HUDEP-2 (cell line): Measurements from ENCODE around the gene IGF2BP3.
A peak's percentile ranks its signal among the peaks of the same experiment; 100 is the strongest.

ENCODE experiments used
- DNase-seq, 76 experiments: peaks; one replicate each; lab custom pipeline; 2025; ENCODE audit not compliant: unreplicated experiment in 76 of 76; lab: John Stamatoyannopoulos, UW

The IGF2BP3 gene

DNA sequence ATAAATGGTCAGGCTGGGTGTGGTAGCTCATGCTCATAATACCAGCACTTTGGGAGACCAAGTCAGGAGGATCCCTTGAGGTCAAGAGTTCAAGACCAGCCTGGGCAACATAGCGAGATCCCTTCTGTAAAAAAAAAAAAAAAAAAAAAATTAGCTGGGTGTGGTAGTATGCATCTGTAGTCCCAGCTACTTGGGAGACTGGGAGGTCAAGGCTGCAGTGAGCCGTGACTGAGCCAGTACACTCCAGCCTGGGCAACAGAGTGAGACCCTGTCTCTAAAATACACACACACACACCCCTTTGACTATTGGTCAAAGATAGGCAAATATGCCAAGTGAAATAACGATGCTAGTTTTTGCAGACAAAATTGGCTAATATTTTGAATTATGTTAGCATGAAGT, 80.6 kb downstream of the IGF2BP3 start:
- no peak for DNase-seq

DNA sequence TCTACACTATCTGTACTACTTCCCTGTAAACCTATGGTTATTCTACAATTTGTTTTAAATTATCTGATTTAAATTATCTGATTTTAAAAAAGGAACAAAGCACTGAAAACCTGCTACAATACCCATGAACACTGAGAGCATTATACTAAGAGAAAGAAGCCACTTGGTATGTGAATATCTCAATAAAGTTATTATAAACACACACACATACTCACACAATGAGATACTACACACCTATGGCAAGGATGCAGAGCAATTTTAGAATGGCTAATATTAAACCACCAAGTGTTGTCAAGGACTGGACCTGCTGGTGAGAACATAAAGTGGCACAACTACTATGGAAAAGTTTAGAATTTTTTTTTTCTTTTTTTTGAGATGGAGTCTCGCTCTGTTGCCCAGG, 82.7 kb downstream of the IGF2BP3 start:
- no peak for DNase-seq

DNA sequence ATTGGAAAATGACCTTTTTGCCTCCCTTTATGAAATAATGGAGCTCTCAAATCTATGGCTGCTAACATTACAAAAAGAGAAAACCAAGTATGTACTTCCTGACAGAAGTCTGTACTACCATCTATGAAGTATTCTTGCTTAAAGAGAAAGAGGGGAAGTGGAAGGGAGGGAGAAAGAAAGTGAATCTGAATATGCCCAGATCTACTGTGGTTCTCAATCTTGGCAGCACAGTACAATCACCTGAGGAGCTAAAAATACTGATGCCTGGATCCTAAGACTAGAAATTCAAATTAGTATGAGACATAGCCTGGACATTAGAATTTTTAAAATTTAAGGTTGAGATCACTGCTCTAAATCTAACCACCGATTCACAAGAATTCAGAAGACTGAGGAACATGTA, 85.2 kb downstream of the IGF2BP3 start:
- no peak for DNase-seq

DNA sequence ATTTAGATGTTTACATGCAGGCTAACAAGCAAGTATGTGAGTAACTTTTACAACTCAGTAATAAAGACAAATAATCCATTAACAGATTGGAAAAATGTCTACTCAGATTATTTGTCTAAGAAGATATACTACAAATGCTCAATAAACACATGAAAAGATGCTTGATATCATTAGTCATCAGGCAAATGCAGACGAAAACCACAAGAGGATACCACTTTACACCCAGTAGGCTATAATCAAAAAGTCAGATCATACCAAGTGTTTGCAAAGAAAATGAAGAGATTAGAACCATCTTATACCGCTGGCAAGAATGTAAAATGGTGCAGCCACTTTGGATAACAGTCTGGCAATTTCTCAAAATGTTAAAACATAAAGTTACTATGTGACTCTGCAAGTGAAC, 87.1 kb downstream of the IGF2BP3 start:
- DNase-seq, result peak in 8 of 76 experiments; percentile 14 to 44 (median 22)

DNA sequence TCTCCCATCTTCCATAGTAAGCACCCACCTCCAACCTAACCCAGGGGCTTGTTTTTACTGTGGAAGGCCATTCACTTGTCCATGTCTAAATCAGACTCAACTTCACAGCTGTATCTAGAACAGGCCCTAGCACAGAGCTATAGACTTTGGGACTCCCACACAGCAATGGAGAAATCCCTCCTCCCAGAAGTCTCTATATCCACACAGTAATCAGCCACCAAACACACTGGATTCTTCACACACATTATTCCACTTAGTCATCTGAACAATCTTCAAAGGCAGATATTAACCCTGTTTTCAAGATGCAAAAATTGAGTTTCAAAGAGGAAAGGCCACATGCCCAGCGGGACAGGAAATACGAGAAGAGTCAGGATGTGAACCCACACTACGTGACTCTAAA, 89.3 kb downstream of the IGF2BP3 start:
- no peak for DNase-seq

DNA sequence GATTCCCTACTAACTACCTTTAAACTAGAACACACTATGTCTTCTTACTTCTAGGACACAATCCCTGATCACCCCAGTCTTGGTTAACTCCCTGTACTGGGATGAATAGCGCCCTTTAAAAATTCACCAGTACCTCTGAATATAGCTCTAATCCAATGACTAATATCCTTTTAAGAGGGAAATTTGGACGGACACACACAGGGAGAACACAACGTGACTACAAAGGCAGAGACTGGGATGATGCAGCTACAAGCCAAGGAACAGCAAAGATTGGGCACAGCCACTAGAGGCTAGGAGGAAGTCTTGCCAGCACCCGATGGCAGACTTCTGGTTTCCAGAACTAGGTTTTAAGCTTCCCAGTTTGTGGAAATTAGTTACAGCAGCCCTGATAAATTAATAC, 89.7 kb downstream of the IGF2BP3 start:
- DNase-seq, result no peak

DNA sequence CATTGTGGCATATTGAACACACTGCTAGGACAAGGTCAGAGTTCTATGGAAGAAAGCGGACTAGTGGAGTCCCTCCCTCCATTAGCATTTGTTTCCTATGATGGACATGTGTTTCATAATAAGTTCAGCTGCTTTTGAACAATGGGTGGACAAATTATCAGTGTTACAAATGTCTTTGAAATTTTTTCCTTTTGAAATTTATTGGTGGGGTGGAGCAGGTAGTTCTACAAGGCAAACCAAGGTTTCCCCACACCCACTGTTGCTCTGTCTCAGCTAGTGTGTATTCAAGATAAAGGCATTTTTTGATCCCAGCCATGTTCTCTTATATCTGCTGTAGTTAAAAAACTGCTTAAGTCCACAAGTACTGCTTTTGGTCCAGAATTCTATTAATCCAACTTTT, 91.3 kb downstream of the IGF2BP3 start:
- DNase-seq, result peak in 1 of 76 experiments; percentile 14

DNA sequence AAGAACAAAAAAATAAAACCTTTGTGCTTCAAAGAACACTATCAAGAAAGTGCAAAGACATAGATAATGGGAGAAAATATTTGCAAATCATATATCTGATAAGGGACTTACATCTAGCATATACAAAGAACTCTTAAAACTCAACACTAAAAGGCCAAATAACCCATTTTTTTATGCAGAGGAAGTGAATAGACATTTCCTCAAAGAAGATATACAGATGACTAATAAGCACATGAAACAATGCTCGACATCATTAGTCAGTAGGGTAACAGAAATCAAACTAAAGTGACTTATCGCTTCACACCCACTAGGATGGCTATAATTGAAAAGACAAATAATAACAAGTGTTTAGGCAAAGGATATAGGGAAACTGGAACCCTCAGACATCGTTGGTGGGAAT, 93.2 kb downstream of the IGF2BP3 start:
- no peak for DNase-seq

DNA sequence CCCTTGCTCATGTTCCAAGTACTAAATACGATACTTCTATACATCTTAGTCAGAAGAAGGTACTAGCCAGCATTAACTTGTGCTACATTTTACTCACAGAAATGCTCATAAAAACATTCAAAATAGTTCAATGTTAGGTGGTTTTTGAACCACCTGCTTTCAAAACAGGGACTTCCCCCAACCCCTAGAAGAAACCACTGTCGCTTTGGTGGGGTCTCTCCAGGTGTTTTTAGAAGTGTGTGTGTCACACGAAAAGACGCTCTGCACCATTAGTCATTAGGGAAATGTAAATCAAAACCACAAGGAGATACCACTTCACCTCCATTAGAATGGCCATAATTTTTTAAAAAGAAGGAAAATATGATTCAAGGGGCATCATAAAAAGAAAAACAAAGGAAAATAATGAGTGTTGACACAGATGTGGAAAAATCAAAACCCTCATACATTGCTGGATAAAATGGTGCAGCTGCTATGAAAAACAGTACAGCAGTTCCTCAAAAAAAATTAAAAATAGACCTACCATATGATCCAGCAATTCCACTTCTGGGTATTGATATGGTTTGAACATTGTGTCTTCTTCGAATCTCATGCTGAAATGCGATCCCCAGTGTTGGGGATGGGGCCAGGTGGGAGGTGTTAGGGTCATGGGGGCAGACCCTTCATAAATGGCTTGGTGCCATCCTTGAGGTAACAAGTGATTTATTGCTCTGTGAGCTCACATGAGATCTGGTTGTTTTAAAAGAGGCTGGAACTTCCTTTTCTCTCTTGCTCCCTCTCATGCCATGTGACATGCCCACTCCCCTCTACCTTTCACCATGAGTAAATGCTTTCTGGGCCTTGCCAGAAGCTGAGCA, 96.9 kb downstream of the IGF2BP3 start:
- no peak for DNase-seq

DNA sequence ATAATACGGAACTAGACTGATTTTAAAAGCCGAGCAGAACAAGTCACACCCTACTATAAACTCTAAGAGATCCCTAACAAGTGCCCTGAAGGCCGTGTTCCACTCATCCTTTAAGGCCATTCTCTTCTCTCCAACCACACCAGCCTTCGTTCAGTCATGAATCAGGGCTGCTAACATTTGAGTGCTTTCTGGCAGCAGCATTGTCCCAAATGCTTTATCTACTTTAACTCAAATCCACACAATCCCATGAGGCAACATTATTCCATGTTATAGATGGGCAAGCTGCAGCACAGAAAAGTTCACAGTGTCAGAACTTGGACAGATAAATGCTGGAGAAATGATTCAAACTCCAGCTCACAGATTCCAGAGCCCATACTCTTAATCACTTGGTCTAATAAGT, 97.7 kb downstream of the IGF2BP3 start:
- no peak for DNase-seq

DNA sequence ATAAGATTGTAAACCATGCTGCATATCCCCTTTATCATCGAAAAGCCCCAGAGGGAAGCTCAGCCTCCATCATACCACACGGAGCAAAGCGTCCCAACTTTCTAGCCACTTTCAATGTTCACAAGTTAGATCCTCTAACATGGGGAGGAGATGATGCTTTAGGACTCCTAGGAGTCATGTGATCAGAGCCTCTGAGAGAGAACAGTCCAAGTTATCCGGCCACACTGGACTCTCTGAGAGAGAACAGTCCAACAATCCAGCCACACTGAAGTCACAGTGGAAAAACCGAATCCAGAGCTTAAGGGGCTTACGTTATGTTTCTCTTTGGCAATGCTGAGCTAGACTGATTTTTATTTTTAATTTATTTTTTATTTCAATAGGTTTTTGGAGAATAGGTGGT, 98.6 kb downstream of the IGF2BP3 start:
- no peak for DNase-seq

DNA sequence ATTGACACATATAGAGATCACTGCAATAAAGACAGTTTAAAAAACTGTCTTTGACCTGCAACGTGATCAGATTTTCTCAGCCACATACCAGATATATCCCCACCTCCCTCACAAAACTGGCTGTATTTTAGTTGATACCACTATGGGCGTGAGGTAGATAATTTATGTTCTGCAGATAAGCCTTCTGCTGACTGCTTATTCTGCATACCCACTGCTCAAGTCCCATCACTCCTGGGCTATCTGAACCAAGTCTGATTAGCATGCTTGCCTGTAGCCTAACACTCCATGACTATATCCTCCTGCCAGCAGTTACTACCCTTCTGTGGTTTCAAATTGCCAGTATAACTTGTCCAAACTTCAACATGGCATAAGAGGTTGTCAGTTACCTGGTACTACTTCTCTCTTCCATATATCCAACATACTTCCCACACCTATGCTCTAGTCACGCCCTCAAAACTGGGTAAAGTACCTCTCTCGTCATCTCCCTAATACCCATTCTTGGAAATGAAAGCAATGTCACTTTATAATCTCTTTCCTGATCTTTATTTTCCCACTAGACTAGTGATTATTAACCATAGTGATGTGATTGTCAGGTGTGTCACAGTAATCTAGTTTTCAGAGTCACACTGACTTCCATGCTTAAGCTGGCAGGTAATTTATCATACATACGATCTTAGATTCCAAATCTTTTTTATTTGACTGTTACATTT, 100.4 kb downstream of the IGF2BP3 start:
- DNase-seq, result peak in 36 of 76 experiments; percentile 2 to 69 (median 22)

DNA sequence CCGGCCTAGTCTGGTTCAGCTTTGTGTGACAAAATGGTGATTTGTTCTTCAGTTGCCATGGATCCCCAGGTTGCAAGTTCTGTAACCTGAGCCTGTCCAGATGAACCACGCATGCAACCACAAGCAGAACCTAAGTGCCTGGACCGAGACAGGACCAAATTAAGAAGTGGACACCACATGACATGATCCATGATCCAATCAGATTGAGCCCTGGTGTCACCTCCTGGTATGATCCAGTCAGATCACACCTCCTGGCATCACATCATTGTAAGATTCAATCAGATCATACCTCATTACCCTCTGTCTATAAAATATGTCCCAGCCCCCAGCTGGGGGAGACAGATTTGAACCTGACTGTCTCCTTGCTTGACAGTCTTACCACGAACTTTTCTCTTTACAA, 101.2 kb downstream of the IGF2BP3 start:
- no peak for DNase-seq

DNA sequence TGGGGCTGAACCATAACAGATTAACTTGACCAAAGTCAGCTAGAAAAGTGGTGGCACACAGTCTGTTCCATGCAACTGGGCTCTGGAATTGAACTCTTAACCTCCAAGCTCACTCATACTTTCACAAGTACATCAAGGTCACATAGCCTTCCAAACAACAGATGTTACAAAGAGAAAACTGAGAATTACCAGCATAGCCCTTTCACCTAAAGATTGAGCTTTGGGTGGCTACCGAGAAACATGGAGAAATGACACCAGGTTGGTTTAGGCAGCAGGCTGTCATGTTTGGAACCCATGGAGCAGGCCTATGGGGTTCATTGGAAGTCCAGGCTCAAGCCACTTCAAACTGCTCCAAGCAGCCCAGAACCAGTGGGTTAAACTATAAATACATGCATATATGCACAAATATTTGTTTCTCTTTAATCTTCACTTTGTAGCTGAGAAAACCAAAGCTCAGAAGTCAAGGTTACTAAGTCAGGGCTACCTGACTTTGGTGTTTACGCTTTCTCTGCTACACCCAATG, 112.1 kb downstream of the IGF2BP3 start:
- DNase-seq, result no peak

DNA sequence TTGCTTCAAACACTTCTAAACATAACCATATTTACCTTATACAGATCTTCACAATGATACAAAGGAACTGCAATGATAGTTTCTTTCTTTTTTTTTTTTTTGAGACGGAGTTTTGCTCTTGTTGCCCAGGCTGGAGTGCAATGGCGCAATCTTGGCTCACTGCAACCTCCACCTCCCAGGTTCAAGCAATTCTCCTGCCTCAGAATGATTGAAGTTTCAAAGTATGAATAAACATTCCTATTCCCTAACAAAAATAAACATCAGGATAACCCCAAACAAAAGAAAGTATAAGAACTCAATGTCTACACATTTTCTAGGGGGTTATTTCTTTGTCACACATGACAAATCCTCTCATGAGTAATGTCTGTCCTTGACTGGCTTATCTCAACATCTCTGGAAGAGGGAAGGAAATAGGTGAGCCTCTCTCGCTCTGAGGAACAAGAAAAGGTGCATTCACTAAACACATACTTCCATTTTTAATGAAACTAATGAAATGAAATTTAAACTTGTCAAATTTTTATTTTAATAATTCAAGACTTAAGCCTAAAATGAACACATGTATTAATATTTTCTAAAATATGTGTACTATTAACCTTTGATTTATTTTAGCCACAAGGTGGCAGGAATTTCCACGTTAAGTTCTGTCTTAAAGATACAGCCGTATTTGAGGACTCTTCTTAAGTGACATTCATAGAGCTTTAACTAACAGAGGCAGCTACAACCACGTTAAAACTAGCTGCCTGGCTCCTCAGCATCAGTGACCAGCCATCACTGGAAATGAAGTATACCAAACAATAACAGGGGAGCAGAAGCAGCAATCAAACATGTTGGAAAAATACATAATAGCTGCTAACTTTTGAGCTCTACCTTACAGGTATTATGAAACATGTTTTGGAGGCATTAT, 112.8 kb downstream of the IGF2BP3 start:
- peak in 12 of 76 experiments; percentile 10 to 53 (median 26) for DNase-seq

DNA sequence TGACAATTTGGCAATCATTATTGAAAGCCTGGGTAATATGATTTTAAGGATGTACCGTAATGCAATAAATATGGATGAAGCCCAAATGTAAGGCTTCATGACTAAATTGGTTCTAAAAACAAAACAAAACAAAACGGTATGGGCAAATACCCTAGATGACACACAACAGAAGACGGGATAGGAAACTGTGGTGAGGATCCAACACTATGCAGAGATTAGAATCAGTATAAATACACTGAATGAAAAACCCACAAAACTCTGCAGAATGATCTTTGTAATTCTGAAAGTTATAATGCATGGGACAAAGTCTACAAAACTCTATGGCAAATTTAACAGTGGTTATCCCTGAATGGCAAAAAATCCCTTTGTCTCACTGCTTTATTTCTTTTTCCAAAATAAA, 113.6 kb downstream of the IGF2BP3 start:
- DNase-seq, result no peak

DNA sequence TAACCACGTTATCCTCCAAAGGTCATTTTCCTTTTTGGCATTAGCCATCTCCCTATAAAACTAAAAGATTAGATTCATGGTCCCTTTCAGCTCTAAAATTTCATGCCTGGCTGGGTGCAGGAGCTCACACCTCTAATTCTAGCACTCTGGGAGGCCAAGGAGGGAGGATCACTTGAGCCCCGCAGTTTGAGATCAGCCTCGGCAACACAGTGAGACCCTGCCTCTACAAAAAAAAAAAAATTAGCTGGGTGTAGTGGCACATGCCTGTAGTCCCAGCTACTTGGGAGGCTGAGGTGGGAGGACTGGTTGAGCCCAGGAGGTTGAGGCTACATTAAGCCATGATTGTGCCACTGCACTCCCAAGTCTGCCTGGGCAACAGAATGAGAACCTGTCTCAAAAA, 114.1 kb downstream of the IGF2BP3 start:
- DNase-seq, result no peak

DNA sequence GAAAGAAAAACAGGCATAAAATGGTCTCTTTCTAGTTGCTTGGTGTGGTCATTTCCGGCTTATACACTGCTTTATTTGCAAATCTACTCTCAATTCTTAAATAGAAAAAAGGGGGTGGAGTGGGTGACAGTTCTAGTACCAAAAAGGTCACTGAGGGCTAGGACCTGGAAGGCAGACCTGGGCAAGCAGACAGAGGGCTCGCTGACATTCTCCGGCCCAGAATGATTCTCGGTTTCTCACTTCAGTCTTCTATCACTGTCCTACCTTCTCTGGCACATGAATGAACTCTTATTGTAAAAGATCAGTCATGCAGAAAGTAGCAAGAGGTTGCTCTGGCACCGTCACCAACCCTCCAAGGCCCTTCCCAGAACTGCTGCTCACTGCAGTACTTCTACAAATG, 117.1 kb downstream of the IGF2BP3 start:
- no peak for DNase-seq

DNA sequence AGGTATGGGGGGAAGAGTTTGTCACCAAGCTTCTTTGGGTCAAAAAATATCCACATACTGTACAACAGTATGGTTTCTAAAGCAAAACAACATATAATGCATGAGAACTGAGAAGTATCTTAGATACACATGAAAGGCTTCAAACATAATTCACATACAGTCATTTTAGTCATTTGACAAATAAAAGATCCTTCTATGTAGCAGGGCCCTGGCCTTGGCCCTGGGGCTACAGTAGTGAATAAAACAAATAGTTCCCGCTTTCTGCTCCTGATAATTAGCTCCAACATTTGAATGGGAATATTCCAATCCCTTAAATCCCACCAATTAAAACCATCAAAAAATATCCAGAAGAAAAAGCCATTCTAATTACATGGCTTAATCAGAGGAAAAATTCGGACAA, 119.8 kb downstream of the IGF2BP3 start:
- DNase-seq, result no peak

DNA sequence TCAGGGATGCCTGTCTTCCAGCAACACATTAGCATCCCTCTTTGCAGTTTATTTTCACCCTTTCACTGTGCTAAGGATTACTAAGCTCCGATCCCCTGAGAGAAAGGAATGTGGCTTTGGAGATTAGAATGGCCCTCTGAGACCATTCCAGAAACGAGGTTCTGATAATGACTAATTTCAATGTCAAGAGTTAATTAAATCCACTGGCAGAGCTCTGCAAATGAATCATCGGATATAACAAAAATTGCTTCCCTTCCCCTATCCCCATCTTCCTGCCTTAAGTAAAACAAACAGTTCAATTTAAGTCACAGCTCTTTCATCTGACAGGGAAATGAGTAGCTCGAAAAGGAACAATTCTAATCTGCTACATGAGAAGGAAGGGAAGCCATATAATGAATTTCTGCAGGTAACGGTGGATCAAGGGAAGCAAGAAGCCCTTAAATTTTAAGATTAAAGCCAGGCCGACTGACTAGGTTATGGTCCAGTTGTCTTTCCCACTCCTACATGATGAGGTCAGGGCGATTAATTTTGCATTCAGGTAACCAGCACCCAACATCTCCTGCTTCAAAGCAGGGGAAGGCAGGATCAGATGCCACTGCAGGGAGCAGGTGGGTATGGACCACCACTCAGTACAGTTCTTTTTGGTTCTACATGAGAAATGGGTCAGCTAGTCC, 120.7 kb downstream of the IGF2BP3 start:
- DNase-seq, result no peak
